ENCODE data around the gene PRR15. TPM values are rescaled to one million over a fixed set of nuclear protein-coding genes. Genes with fewer than 3 reads are reported as not detected.
A peak's percentile ranks its signal among the peaks of the same experiment; 100 is the strongest.

PRR15 gene
- total RNA-seq, 1 experiment from 2014 or later = 2.9 TPM

DNA sequence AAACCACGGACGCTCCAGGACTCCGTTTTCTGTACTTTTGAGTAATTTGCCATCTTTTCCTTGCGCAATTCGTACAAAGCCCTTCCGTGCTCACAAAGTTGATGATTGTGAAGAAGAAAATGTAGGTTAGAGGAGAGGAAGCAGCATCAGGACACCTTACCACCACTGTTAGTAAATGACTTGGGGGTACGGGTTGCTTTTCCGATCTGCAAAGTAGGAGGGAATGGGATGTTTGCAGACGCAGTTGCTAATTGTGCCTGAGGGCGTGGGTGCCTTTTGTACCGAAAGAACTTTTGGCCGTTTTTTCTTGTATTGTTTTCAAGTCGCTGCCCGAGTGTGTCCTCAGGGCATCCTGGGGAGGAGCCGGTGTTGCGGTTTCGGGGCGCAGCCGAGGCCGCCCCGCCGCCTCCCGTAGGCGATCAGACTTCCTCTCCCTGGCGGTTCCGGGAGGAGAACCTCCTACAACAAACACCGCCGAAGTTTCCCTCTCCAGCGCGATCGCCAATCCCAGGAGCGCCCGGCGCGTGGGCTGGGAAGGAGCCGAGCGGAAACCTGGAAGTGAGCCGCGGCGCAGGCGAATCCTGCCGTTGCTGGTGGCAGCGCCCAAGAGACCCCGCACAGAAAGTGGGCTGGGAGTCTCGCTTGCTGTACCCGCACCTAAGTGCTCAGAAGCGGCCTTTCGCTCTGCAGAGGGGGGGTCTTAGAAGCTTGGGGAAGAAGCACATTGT lies 1.0 kb downstream of the PRR15 start:
- Histone ChIP-seq H3K36me3 (ENCODE audit: control insufficient read depth in 1 of 2, insufficient read depth in 2 of 2, low read length in 2 of 2) (no peaks in the 10 kb centered on the region), H2AFZ (ENCODE audit: low read depth, low read length, poor library complexity, severe bottlenecking) (peak overlapping the region; percentile 92), H4K20me1 (ENCODE audit: insufficient read depth) (no peaks in the 10 kb centered on the region), H3K9me3 (ENCODE audit: control insufficient read depth in 1 of 2, insufficient read depth in 1 of 2, low read depth in 1 of 2, low read length in 2 of 2) (no peaks in the 10 kb centered on the region), H3K4me2 (ENCODE audit: low read length) (peak overlapping the region; percentile 99), H3K27me3 (ENCODE audit: insufficient read depth, low read length) (no peaks in the 10 kb centered on the region), H3K79me2 (ENCODE audit: insufficient read depth, low read length) (no peaks in the 10 kb centered on the region), H3K4me1 (ENCODE audit: control insufficient read depth in 1 of 2, insufficient read depth in 2 of 2, low read length in 2 of 2) (peaks cover 6 to 17% of the 10 kb centered on the region in 2 experiments; a peak in 2 of 4 replicates), H3K4me3 (replicated peaks in 1 of 2; ENCODE audit: low read depth in 1 of 2, low read length in 2 of 2) (peak overlapping the region; percentile 75 to 83), H3K9me2 (ENCODE audit: insufficient read depth) (no peaks in the 10 kb centered on the region), H3K27ac (ENCODE audit: low read depth, low read length) (peak overlapping the region; percentile 58), H3K9ac (ENCODE audit: low read length) (peak overlapping the region; percentile 47)
- intact Hi-C loops (cut with micrococcal nuclease) = no loop called here
- TF ChIP-seq EGR1 (IDR thresholded peaks at IDR 0.05; ENCODE audit: low read depth) (peak; percentile 66), ELF1 (IDR thresholded peaks at IDR 0.05; ENCODE audit: borderline replicate concordance, low read depth) (0 out of 2 replicates have a peak, but pooled peaks have one; percentile 19), RAD21 (IDR thresholded peaks at IDR 0.05; ENCODE audit: low read depth) (no peak)
- TF ChIP-seq, protein P1, sequence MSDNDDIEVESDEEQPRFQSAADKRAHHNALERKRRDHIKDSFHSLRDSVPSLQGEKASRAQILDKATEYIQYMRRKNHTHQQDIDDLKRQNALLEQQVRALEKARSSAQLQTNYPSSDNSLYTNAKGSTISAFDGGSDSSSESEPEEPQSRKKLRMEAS (IDR thresholded peaks at IDR 0.05) = peak; percentile 40; the same call in 1 of the 2 replicates
- ATAC-seq (peak; percentile 39), DNase-seq (ENCODE audit: low read depth, low spot score) (no peak)
- no TSS peak for BruUV-seq (replicated peaks)
- ChIA-PET CTCF (no interaction called here), RAD21 (ENCODE audit: low non-redundant PET in 1 of 2, low total read pairs in 2 of 2, uncharacterized antibody in 2 of 2, unreplicated experiment in 2 of 2) (no interaction called here), POLR2A (no interaction called here)

GRCh38 chr7:29565224-29565630 lies 1.6 kb downstream of the PRR15 start:
- RAD21 ChIA-PET (ENCODE audit: low non-redundant PET in 1 of 2, low total read pairs in 2 of 2, uncharacterized antibody in 2 of 2, unreplicated experiment in 2 of 2) = no interaction called here

More at GRCh38 chr7:29565224-29565630, 1.6 kb downstream of the PRR15 start:
- peaks cover 6 to 19% of the 10 kb centered on the region in 2 experiments; a peak in 2 of 4 replicates for H3K4me1 ChIP-seq (ENCODE audit: control insufficient read depth in 1 of 2, insufficient read depth in 2 of 2, low read length in 2 of 2)
- no peaks in the 10 kb centered on the region for H3K27me3 ChIP-seq (ENCODE audit: insufficient read depth, low read length)
- peak overlapping the region; percentile 92 for H2AFZ ChIP-seq (ENCODE audit: low read depth, low read length, poor library complexity, severe bottlenecking)
- BruUV-seq (replicated peaks) = no TSS peak
- TF ChIP-seq, protein P2, sequence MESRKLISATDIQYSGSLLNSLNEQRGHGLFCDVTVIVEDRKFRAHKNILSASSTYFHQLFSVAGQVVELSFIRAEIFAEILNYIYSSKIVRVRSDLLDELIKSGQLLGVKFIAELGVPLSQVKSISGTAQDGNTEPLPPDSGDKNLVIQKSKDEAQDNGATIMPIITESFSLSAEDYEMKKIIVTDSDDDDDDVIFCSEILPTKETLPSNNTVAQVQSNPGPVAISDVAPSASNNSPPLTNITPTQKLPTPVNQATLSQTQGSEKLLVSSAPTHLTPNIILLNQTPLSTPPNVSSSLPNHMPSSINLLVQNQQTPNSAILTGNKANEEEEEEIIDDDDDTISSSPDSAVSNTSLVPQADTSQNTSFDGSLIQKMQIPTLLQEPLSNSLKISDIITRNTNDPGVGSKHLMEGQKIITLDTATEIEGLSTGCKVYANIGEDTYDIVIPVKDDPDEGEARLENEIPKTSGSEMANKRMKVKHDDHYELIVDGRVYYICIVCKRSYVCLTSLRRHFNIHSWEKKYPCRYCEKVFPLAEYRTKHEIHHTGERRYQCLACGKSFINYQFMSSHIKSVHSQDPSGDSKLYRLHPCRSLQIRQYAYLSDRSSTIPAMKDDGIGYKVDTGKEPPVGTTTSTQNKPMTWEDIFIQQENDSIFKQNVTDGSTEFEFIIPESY (IDR thresholded peaks at IDR 0.05; ENCODE audit: extremely low read depth, insufficient replicate concordance, low read length) = no peak
- TF ChIP-seq RAD21 (IDR thresholded peaks at IDR 0.05; ENCODE audit: low read depth) = no peak
- H3K27ac ChIP-seq (ENCODE audit: low read depth, low read length) = no peak overlapping the region
- intact Hi-C loops (cut with micrococcal nuclease) = no loop called here
- H3K4me2 ChIP-seq (ENCODE audit: low read length) = peak overlapping the region; percentile 99
- ChIA-PET CTCF (no interaction called here), POLR2A (no interaction called here)
- no peaks in the 10 kb centered on the region for H3K79me2 ChIP-seq (ENCODE audit: insufficient read depth, low read length)
- no peaks in the 10 kb centered on the region for H3K9me3 ChIP-seq (ENCODE audit: control insufficient read depth in 1 of 2, insufficient read depth in 1 of 2, low read depth in 1 of 2, low read length in 2 of 2)
- H4K20me1 ChIP-seq (ENCODE audit: insufficient read depth) = no peaks in the 10 kb centered on the region
- no peak for ATAC-seq
- peak overlapping the region; percentile 47; the same call in 1 of the 2 replicates for H3K9ac ChIP-seq (ENCODE audit: low read length)
- H3K36me3 ChIP-seq (ENCODE audit: control insufficient read depth in 1 of 2, insufficient read depth in 2 of 2, low read length in 2 of 2) = no peaks in the 10 kb centered on the region
- no peak for DNase-seq (ENCODE audit: low read depth, low spot score)
- H3K9me2 ChIP-seq (ENCODE audit: insufficient read depth) = no peaks in the 10 kb centered on the region
- peak overlapping the region; percentile 75 to 83 for H3K4me3 ChIP-seq (replicated peaks in 1 of 2; ENCODE audit: low read depth in 1 of 2, low read length in 2 of 2)
